Activated CD4-positive, alpha-beta memory T cell treated with anti-CD3 and anti-CD28 coated beads, Interleukin-2, amount 10 ng/mL, durations not matched to agents 7 days and 5 days (primary cell): Measurements from ENCODE around the gene ENG. TPM values are rescaled to one million over a fixed set of nuclear protein-coding genes. Genes with fewer than 3 reads are reported as not detected.
"Not testable (repeated sequence)": the region's sequence is repeated elsewhere in the genome, so short reads cannot be mapped to it uniquely, and the experiment has no call there.

Source experiments
- CTCF ChIA-PET: fragments of 350-600 bp; sonication (Branson Sonifier 250); formaldehyde crosslinking; loops from one replicate; lab custom pipeline; 2021; ENCODE audit warnings: antibody characterized with exemption, inconsistent platforms; lab: Charles Lee
- POLR2A ChIA-PET: fragments of 350-600 bp; sonication (Branson Sonifier 250); formaldehyde crosslinking; loops from one replicate; lab custom pipeline; 2021; ENCODE audit warnings: antibody characterized with exemption; lab: Charles Lee
- DNase-seq: peaks from one replicate; pipeline ENCODE4 v3.0.0-alpha.2; 2020
- H3K27ac Mint-ChIP-seq: one replicate; pipeline ENCODE4 v1.8.0; 2021; ENCODE audit warnings: mild to moderate bottlenecking, mixed read lengths
- H3K27me3 Mint-ChIP-seq: one replicate; pipeline ENCODE4 v1.8.0; 2021; ENCODE audit warnings: mixed read lengths
- H3K36me3 Mint-ChIP-seq: one replicate; pipeline ENCODE4 v1.8.0; 2021; ENCODE audit warnings: low read depth, mixed read lengths
- H3K4me1 Mint-ChIP-seq: one replicate; pipeline ENCODE4 v1.8.0; 2021; ENCODE audit warnings: mixed read lengths
- H3K4me3 Mint-ChIP-seq: one replicate; pipeline ENCODE4 v1.8.0; 2021; ENCODE audit warnings: mild to moderate bottlenecking, mixed read lengths
- H3K9me3 Mint-ChIP-seq: one replicate; pipeline ENCODE4 v1.8.0; 2021; ENCODE audit warnings: mixed read lengths
- total RNA-seq, 2 experiments: library from RNA; stranded (reverse); gene quantifications; one replicate each; pipeline ENCODE4 v1.2.3, GENCODE V29; 2021

Gene ENG
- total RNA-seq, 2 experiments from 2014 or later = 13.1 to 14.1 TPM

DNA sequence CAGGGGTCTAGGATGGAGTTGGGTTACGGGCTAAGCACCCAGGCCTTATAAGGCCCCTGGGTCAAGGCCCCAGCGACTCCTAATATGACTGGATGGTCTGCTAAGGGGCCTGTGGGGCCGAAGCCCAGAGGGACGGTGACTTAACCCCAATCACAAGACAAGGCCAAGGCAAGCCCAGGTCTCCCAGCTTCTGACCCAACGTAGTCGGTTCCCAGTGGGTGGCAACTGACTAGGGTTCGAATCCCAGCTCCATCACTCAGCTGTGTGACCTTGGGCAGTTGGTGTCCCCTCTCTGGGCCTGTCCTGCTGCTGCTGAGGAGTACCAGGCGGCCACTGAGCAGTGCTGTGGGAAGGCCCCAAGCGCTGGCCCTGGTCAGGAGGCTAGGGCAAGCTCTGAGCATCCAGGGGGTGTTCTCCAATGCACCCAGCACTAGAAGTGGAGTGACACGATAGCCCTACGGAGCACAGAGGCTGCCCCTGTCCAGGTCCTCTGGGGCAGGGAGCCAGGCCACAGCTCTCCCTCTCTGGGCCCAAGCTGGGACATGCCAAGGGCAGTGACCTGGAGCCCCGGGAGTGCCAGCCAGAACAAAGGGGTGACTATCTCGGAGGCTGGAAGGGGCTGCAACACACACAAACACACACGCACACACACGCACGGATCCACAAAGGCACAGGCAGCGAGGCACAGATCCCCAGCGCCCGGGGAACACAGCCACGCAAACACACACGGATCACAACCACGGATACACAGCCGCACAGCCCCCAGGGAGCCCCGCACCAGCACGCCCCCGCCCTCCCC, 22.5 kb upstream of the ENG start:
- peaks cover 2% of the 10 kb centered on the region for H3K4me1 Mint-ChIP-seq
- no peak overlapping the region for H3K4me3 Mint-ChIP-seq
- H3K36me3 Mint-ChIP-seq = peaks cover 7% of the 10 kb centered on the region
- no peak overlapping the region for H3K27ac Mint-ChIP-seq
- ChIA-PET POLR2A (no interaction called here), CTCF (interaction anchor here (0.5 kb wide), 1 partner anchor 12 kb away, joined by 3 read pairs; no protein-coding TSS in a partner anchor)
- no peaks in the 10 kb centered on the region for H3K9me3 Mint-ChIP-seq
- H3K27me3 Mint-ChIP-seq = no peaks in the 10 kb centered on the region
- DNase-seq = no peak

DNA sequence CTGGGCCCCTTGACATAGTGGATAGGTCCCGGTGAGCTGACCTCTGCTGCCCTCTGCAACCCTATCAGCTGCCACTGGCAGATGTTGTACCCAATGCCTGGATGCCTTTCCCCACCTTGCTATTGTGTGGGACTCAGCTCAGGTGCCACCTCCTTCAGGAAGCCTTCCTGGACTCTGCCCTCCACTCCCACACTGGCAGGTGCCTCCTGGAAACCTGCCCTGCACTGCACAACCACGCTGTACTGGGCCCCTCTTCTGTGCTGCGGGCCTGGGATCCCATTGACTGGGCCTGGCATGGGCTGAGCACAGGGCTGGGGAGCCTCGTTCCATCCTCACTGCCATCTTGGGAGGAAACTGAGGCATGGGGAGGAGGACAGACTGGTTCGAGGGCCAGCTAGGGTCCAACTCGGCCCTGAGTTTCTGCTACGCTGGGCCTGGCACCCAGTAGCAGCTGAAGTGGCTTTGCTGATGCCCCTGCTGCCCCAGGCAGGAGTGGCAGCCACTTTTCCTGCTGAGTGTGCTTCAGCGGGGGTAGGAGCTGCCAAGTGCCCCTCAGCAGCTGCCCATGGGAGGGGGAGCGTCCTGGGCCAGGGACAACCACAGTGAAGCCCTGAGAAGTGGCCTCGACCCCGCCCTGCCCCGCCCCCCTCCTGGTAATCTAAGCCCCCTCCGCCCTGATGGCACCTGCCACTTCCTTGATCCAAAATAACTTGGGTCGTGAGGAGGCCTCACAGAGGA, 21.7 kb upstream of the ENG start:
- H3K4me3 Mint-ChIP-seq = no peak overlapping the region
- H3K27me3 Mint-ChIP-seq = no peaks in the 10 kb centered on the region
- H3K36me3 Mint-ChIP-seq = peaks cover 6% of the 10 kb centered on the region
- peaks cover 2% of the 10 kb centered on the region for H3K4me1 Mint-ChIP-seq
- H3K27ac Mint-ChIP-seq = no peak overlapping the region
- H3K9me3 Mint-ChIP-seq = no peaks in the 10 kb centered on the region
- ChIA-PET POLR2A (no interaction called here), CTCF (interaction anchor here (0.5 kb wide), 1 partner anchor 12 kb away, joined by 3 read pairs; no protein-coding TSS in a partner anchor)
- DNase-seq = no peak

GRCh38 chr9:127875306-127875966, 21.0 kb upstream of the ENG start:
- ChIA-PET CTCF (no interaction called here), POLR2A (no interaction called here)
- Mint-ChIP-seq H3K27me3 (no peaks in the 10 kb centered on the region), H3K36me3 (peaks cover 4% of the 10 kb centered on the region), H3K4me3 (no peak overlapping the region), H3K27ac (no peak overlapping the region), H3K9me3 (no peaks in the 10 kb centered on the region), H3K4me1 (peaks cover 2% of the 10 kb centered on the region)
- no peak for DNase-seq

DNA sequence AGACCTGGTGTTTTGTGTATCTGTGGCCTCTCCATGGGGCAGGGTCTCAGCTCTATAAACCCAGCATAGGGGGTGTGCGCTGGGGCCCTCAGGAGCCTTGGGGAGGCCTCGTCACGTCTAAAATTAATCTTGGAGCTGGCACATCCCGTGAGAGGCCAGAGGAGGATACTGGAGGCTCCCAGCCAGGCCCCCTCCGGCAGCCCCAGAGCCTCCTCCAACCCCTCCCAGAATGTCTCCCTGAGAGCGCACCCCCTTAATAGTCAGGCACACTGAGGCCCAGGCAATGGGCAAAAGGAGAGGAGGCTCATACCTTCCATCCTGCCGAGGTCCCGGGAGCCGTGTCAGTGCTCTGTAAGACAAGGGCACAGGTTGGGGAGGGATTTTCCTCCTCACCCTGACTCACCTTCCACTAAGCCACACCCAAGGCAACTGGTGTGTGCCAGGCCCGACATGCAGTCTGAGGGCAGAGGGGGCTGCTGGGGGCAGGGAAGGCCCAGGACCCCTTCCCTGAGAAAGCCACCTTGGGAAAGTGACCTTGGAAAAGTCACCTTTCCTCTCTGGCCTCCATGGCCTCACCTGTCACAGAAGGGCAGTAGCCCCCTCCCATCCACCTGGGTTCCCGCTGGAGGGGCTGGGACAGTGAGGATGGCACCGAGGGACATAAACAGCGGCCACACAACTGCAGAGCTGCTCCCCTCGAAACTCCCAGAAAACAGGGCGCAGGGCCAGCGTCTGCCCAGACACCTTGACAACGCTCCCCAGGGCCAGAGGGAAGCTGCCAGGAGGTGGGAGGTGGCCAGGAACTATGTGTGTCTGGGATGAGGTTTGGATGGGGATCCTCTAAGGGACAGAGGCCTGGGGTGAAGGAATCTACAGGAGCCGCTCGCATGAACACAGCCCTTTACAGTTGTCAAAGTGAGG, 20.1 kb upstream of the ENG start:
- CTCF ChIA-PET = interaction anchor here (0.8 to 5.9 kb wide), 3 partner anchors 7 to 140 kb away, joined by 3 to 49 read pairs (median 5); partner anchors contain the start of gene TOR2A
- Mint-ChIP-seq H3K4me1 (peaks cover 2% of the 10 kb centered on the region), H3K27me3 (no peaks in the 10 kb centered on the region), H3K9me3 (no peaks in the 10 kb centered on the region), H3K27ac (no peak overlapping the region), H3K36me3 (peaks cover 4% of the 10 kb centered on the region), H3K4me3 (no peak overlapping the region)
- POLR2A ChIA-PET = interaction anchor here (1.1 kb wide), 1 partner anchor 11 kb away, joined by 3 read pairs; no protein-coding TSS in a partner anchor
- DNase-seq = no peak

DNA sequence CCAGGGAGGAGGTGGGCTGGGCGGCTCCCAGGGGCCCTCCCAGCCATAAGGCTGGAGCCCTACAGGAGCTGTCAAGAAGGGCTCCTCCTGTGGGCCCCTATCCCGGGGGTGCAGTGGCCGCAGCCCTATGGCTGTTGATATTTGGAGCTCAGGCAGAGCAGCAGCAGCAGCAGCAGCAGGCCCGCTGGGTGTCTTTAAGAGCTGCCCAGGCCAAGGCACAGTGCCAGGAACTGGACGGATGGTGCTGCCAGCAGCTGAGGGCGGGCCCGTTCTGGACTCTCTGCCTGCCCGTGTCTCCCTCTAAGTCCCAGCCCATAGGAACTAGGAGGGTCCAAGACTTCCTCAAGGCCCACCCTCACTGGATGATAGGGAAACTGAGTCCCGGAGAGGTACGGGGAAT, 19.4 kb upstream of the ENG start:
- CTCF ChIA-PET = interaction anchor here (0.8 to 5.9 kb wide), 4 partner anchors 8 to 139 kb away, joined by 3 to 49 read pairs (median 4); partner anchors contain the start of gene TOR2A

GRCh38 chr9:127873223-127873691, 18.8 kb upstream of the ENG start:
- H3K4me3 Mint-ChIP-seq = no peak overlapping the region
- no peaks in the 10 kb centered on the region for H3K27me3 Mint-ChIP-seq

More for the DNA sequence above, 19.4 kb upstream of the ENG start:
- DNase-seq = no peak
- Mint-ChIP-seq H3K4me3 (no peak overlapping the region), H3K27me3 (no peaks in the 10 kb centered on the region), H3K36me3 (peaks cover 4% of the 10 kb centered on the region), H3K27ac (no peak overlapping the region), H3K4me1 (peaks cover 2% of the 10 kb centered on the region), H3K9me3 (no peaks in the 10 kb centered on the region)
- POLR2A ChIA-PET = interaction anchor here (1.1 kb wide), 1 partner anchor 12 kb away, joined by 3 read pairs; no protein-coding TSS in a partner anchor

GRCh38 chr9:127872369-127873222, 18.1 kb upstream of the ENG start:
- Mint-ChIP-seq H3K27ac (no peak overlapping the region), H3K9me3 (no peaks in the 10 kb centered on the region), H3K27me3 (no peaks in the 10 kb centered on the region), H3K4me3 (no peak overlapping the region), H3K4me1 (no peaks in the 10 kb centered on the region), H3K36me3 (peaks cover 7% of the 10 kb centered on the region)
- ChIA-PET CTCF (interaction anchor here (0.9 to 5.9 kb wide), 4 partner anchors 14 to 264 kb away, joined by 3 to 49 read pairs (median 4); partner anchors contain the start of gene TOR2A), POLR2A (interaction anchor here (0.6 to 1.4 kb wide), 4 partner anchors 10 to 283 kb away, joined by 3 read pairs; no protein-coding TSS in a partner anchor)
- DNase-seq = no peak

More at GRCh38 chr9:127873223-127873691, 18.8 kb upstream of the ENG start:
- no peaks in the 10 kb centered on the region for H3K9me3 Mint-ChIP-seq
- H3K27ac Mint-ChIP-seq = no peak overlapping the region
- no peaks in the 10 kb centered on the region for H3K4me1 Mint-ChIP-seq
- no peak for DNase-seq
- ChIA-PET POLR2A (interaction anchor here (1.4 kb wide), 1 partner anchor 9 kb away, joined by 3 read pairs; no protein-coding TSS in a partner anchor), CTCF (interaction anchor here (0.8 to 5.9 kb wide), 4 partner anchors 9 to 139 kb away, joined by 3 to 49 read pairs (median 4); partner anchors contain the start of gene TOR2A)
- peaks cover 6% of the 10 kb centered on the region for H3K36me3 Mint-ChIP-seq

GRCh38 chr9:127871531-127871930, 17.1 kb upstream of the ENG start:
- Mint-ChIP-seq H3K4me1 (no peaks in the 10 kb centered on the region), H3K9me3 (no peaks in the 10 kb centered on the region), H3K27me3 (no peaks in the 10 kb centered on the region), H3K4me3 (no peak overlapping the region), H3K36me3 (peaks cover 7% of the 10 kb centered on the region), H3K27ac (no peak overlapping the region)
- ChIA-PET POLR2A (interaction anchor here (1.4 kb wide), 1 partner anchor 11 kb away, joined by 3 read pairs; no protein-coding TSS in a partner anchor), CTCF (interaction anchor here (0.9 to 5.9 kb wide), 5 partner anchors 13 to 263 kb away, joined by 3 to 49 read pairs (median 7); partner anchors contain the start of gene TOR2A)
- no peak for DNase-seq

DNA sequence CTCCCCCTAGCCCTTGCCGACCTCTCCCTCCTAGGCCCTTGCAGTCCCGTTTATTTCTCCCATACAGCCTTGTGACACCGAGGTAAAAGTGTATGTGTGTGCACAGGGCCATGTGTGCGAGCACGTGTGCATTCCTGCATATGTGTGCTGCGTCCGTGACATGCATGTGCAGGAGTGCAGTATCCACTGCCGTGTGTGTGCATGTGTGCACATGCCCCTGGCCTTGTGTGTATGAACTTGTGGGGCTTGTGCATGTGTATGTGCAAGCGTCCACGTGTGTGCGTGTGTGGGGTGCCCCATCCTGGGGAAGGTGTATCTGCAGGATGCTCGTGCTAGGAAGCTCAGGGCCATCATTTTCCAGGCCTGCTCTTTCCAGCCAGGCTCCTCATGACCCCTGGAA, 16.4 kb upstream of the ENG start:
- no peak for DNase-seq
- Mint-ChIP-seq H3K9me3 (no peaks in the 10 kb centered on the region), H3K27ac (no peak overlapping the region), H3K27me3 (no peaks in the 10 kb centered on the region), H3K4me1 (peaks cover 4% of the 10 kb centered on the region), H3K36me3 (peaks cover 8% of the 10 kb centered on the region), H3K4me3 (no peak overlapping the region)
- CTCF ChIA-PET = interaction anchor here (0.9 to 5.9 kb wide), 15 partner anchors 18 to 281 kb away, joined by 3 to 49 read pairs (median 9); partner anchors contain the start of gene TOR2A
- POLR2A ChIA-PET = interaction anchor here (1.9 to 2.2 kb wide), 2 partner anchors 83 to 136 kb away, joined by 6 to 9 read pairs; partner anchors contain the start of gene TOR2A

- not testable (repeated sequence) for DNase-seq, H3K9me3 Mint-ChIP-seq, H3K4me3 Mint-ChIP-seq, H3K27ac Mint-ChIP-seq, H3K27me3 Mint-ChIP-seq
- Mint-ChIP-seq H3K4me1 (peaks cover 11% of the 10 kb centered on the region), H3K36me3 (peaks cover 16% of the 10 kb centered on the region)
- ChIA-PET CTCF (interaction anchor here (0.6 to 5.9 kb wide), 52 partner anchors 9 to 743 kb away, joined by 3 to 49 read pairs (median 5); partner anchors contain the start of genes CDK9, ENG, FPGS and PIP5KL1), POLR2A (interaction anchor here (1.0 to 2.2 kb wide), 8 partner anchors 9 to 163 kb away, joined by 3 to 9 read pairs (median 4); partner anchors contain the start of genes CDK9 and TOR2A)
Measured at GRCh38 chr9:127870153-127870491, 15.7 kb upstream of the ENG start.
